Stimulated activated effector memory CD8-positive, alpha-beta T cell treated with anti-CD3 and anti-CD28 coated beads, Interleukin-12 subunit alpha, Interleukin-12 subunit beta, amount 100 ng/mL, for 72 hours (primary cell): ENCODE data around the gene PLBD2.
"Not testable (repeated sequence)": the region's sequence is repeated elsewhere in the genome, so short reads cannot be mapped to it uniquely, and the experiment has no call there.

Experiments used
- ATAC-seq: fragments of 150-1000 bp; cut with Tn5 transposase; 2 replicates; pipeline ENCODE4 v1.10.0; 2021
- DNase-seq, 2 donors: peaks; one replicate each; pipeline ENCODE4 v3.0.0; 2021 to 2022; ENCODE audit warnings: low spot score in 2 of 2
- H3K27ac Mint-ChIP-seq: one replicate; pipeline ENCODE4 v1.8.0; 2022; ENCODE audit warnings: mild to moderate bottlenecking, mixed read lengths
- H3K36me3 Mint-ChIP-seq: one replicate; pipeline ENCODE4 v1.8.0; 2022; ENCODE audit warnings: mild to moderate bottlenecking, mixed read lengths
- H3K4me1 Mint-ChIP-seq: one replicate; pipeline ENCODE4 v1.8.0; 2022; ENCODE audit warnings: mixed read lengths
- H3K4me3 Mint-ChIP-seq: one replicate; pipeline ENCODE4 v1.8.0; 2022; ENCODE audit warnings: mild to moderate bottlenecking, mixed read lengths
- H3K9me3 Mint-ChIP-seq: one replicate; pipeline ENCODE4 v1.8.0; 2022; ENCODE audit warnings: mixed read lengths

The PLBD2 gene

GRCh38 chr12:113351089-113351488, 7.3 kb upstream of the PLBD2 start:
- peaks cover 8% of the 10 kb centered on the region for H3K36me3 Mint-ChIP-seq
- no peaks in the 10 kb centered on the region for H3K4me1 Mint-ChIP-seq
- no peak for ATAC-seq
- no peak overlapping the region for H3K4me3 Mint-ChIP-seq
- no peak for DNase-seq
- H3K9me3 Mint-ChIP-seq, result no peaks in the 10 kb centered on the region
- no peak overlapping the region for H3K27ac Mint-ChIP-seq

DNA sequence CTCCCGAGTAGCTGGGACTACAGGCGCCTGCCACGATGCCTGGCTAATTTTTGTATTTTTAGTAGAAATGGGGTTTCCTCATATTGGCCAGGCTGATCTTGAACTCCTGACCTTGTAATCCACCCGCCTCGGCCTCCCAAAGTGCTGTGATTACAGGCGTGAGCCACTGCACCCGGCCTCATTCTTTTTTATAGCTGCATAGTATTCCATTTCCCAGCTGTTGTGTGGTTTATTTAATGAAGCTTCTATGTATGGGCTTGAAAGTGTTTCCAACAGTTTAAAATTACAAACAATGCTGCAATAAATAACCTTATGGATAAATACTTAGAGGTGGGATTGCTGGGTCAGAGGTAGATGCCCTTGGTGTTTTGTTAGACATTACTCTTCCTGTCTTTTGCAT, 4.2 kb upstream of the PLBD2 start:
- H3K4me3 Mint-ChIP-seq, DNase-seq, H3K27ac Mint-ChIP-seq, H3K9me3 Mint-ChIP-seq, H3K4me1 Mint-ChIP-seq, H3K36me3 Mint-ChIP-seq, ATAC-seq: not testable (repeated sequence)

DNA sequence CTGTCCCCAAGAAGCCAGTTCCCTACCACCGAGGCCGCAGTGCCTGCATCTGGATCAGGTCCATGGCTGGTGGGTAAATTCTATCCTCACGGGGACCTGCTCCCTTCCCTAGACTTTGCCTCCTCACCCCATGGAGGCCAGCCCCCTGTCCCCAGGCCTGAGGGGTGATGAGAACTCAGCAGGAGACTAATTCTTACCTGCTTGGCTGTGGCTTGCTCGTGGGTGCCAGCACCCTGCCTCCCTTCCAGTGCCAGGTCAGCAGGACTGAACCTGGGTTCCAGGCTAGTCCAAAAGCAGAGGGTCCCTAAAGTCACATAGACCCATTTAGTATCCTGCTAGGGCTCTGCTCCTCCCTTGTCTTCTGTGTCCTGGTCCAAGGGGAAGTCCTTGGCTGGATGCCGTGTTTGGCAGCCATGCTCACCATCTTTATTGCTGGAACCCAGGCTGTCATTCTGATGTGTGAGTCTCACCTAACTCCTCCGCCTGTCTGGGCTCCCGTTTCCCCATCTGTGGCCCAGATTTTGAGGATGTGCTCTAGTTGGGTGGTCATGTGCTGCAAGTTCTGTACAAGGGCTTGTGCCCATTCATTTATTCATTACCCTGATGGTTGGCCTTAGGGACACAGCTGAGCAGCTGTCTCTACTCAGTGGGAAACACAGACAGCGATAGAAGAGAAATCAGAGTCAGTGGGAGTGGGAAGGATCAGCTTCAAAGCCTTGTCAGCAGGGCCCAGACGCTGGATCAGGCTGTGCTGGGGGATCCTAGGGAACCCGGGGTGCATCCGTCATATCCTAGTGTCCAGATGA, 949 bp downstream of the PLBD2 start:
- H3K27ac Mint-ChIP-seq, result peak overlapping the region; percentile 90

GRCh38 chr12:113359939-113360748, 1.8 kb downstream of the PLBD2 start:
- H3K4me1 Mint-ChIP-seq, result peaks cover 32% of the 10 kb centered on the region
- DNase-seq (no peak), ATAC-seq (no peak)
- peak overlapping the region; percentile 90 for H3K27ac Mint-ChIP-seq
- no peaks in the 10 kb centered on the region for H3K9me3 Mint-ChIP-seq
- H3K4me3 Mint-ChIP-seq, result peak overlapping the region; percentile 90
- H3K36me3 Mint-ChIP-seq, result peaks cover 6% of the 10 kb centered on the region

More for the DNA sequence above, 949 bp downstream of the PLBD2 start:
- peaks cover 30% of the 10 kb centered on the region for H3K4me1 Mint-ChIP-seq
- H3K9me3 Mint-ChIP-seq, result no peaks in the 10 kb centered on the region
- H3K36me3 Mint-ChIP-seq, result peaks cover 6% of the 10 kb centered on the region
- no peak for DNase-seq
- ATAC-seq, result no peak
- H3K4me3 Mint-ChIP-seq, result peak overlapping the region; percentile 90

- H3K9me3 Mint-ChIP-seq, result no peaks in the 10 kb centered on the region
- H3K4me1 Mint-ChIP-seq, result peaks cover 32% of the 10 kb centered on the region
- peak overlapping the region; percentile 49 for H3K27ac Mint-ChIP-seq
- ATAC-seq, result no peak
- H3K36me3 Mint-ChIP-seq, result peaks cover 6% of the 10 kb centered on the region
- no peak for DNase-seq
- H3K4me3 Mint-ChIP-seq, result no peak overlapping the region
These were observed 3.4 kb downstream of the PLBD2 start for GRCh38 chr12:113361574-113362370.

GRCh38 chr12:113364698-113365097, 6.3 kb downstream of the PLBD2 start:
- Mint-ChIP-seq H3K27ac (peak overlapping the region; percentile 63), H3K4me1 (peaks cover 24% of the 10 kb centered on the region), H3K9me3 (no peaks in the 10 kb centered on the region), H3K36me3 (peaks cover 6% of the 10 kb centered on the region), H3K4me3 (no peak overlapping the region)
- DNase-seq, result no peak
- ATAC-seq, result no peak

DNA sequence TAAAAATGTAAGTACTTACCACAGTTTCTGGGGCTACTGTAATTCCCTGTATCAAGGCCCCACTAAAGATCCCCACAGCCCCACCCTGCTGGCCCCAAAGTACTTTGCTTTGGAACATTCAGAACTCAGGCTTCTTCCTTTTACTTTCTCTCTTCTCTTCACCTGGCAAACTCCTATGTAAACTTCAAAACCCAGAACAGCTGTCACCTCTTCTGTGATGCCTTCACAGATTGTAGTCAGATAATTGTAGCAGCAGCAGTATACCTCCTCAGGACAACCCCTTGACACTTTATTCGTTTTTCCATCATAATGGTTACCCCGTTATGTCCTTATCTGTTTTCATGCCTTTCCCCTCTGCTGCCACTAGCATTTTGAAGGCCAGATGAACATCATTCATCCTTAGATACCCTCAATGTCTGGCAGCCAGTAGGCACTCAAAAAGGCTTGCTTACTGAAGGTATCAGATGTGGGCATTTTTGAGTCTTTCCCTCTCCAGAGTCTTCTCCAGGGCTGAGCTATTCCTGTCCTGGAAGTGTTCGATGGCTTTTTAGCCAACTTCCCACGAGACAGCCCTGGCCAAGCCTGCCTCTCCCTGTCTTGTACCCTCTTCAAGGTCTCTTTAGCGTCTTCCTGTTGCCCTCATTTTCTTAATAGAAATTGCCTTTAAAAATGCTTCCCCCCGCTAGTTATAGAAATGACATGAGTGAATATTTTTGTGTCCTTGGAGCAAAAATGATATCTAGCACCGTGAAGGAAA, 7.4 kb downstream of the PLBD2 start:
- DNase-seq, result no peak
- H3K27ac Mint-ChIP-seq, result peak overlapping the region; percentile 63
- no peak for ATAC-seq
- no peak overlapping the region for H3K4me3 Mint-ChIP-seq
- H3K36me3 Mint-ChIP-seq, result peaks cover 11% of the 10 kb centered on the region
- H3K9me3 Mint-ChIP-seq, result no peaks in the 10 kb centered on the region
- peaks cover 17% of the 10 kb centered on the region for H3K4me1 Mint-ChIP-seq

DNA sequence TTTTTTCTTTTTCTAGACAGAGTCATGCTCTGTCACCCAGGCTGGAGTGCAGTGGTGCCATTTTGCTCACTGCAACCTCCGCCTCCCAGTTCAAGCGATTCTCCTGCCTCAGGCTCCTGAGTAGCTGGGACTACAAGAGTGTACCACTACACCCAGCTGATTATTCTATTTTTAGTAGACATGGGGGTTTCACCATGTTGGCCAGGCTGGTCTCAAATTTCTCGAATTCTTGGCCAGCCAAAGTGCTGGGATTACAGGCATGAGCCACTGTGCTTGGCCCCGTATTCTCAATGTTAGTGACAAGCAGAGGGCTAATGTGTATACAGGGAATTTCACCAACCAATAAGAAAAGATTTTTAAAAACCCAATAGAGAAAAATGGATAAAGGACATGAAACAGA, 8.4 kb downstream of the PLBD2 start:
- Mint-ChIP-seq H3K36me3 (peaks cover 6% of the 10 kb centered on the region), H3K9me3 (no peaks in the 10 kb centered on the region)

GRCh38 chr12:113368331-113368730, 9.9 kb downstream of the PLBD2 start:
- Mint-ChIP-seq H3K36me3 (peaks cover 5% of the 10 kb centered on the region), H3K4me3 (no peak overlapping the region), H3K27ac (no peak overlapping the region), H3K4me1 (peaks cover 21% of the 10 kb centered on the region), H3K9me3 (no peaks in the 10 kb centered on the region)
- DNase-seq, result no peak
- ATAC-seq, result no peak

More for the DNA sequence above, 8.4 kb downstream of the PLBD2 start:
- Mint-ChIP-seq H3K4me1 (peaks cover 22% of the 10 kb centered on the region), H3K27ac (peak overlapping the region; percentile 48), H3K4me3 (no peak overlapping the region)
- no peak for DNase-seq
- ATAC-seq, result no peak

DNA sequence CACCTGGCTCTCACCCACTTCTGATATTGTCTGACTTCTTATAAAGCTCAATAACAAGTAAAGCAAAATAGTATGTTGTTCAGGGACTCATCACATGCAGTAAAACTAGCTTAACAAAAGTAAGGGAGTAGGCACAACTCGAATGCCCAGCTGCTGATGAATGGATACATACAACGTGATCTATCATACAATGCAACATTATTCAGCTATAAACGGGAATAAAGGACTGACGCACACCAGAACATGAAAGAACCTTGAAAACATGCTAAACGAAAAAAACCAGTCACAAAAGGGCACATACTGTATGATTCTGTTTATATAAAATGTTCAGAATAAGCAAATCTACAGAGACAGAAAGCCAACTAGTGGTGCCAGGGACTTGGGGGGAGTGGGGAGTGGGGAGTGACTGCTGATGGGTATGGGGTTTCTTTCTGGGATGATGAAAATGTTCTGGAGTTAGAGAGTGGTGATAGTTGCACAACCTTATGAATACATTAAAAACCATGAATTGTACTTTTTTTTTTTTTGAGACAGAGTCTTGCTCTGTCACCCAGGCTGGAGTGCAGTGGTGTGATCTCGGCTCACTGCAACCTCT, 11.1 kb downstream of the PLBD2 start:
- DNase-seq, result no peak
- H3K27ac Mint-ChIP-seq, result no peak overlapping the region
- H3K36me3 Mint-ChIP-seq, result peaks cover 10% of the 10 kb centered on the region
- H3K4me3 Mint-ChIP-seq, result no peak overlapping the region
- peaks cover 13% of the 10 kb centered on the region for H3K4me1 Mint-ChIP-seq
- no peaks in the 10 kb centered on the region for H3K9me3 Mint-ChIP-seq
- no peak for ATAC-seq

DNA sequence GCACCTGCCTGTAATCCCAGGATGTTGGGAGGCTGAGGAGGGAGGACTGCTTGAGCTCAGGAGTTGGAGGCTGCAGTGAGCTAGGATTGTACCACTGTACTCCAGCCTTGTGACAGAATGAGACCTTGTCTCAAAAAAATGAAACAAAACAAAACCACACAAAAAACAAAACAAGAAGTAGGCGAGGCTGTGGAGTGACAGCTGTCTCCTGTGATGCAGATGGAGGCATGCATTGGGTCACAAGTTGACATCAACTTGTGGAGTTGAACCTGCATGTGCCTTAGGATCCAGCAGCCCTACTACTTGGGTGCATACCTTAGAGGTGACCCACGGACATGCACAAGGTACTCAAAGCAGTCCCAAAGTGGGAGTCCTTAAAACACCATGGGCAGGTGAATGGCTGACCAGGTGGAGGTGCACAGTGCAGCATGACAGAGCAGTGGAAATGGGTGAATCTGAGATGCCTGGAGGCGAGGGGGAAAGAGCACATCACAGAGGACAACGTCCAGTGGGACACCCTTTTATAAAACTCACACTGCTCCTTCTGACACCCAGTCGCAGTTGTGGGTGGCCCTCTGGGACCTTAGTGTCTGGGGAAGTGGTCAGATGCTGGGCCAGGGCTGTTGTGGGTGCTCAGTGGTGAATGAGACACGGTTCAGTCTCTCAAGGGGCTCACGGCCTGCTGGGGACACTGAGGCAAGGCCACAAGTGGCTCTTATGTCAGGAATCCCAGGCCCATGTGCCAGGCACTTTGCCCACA, 12.7 kb downstream of the PLBD2 start:
- DNase-seq, result no peak
- H3K4me1 Mint-ChIP-seq, result peaks cover 12% of the 10 kb centered on the region
- H3K9me3 Mint-ChIP-seq, result no peaks in the 10 kb centered on the region
- H3K4me3 Mint-ChIP-seq, result no peak overlapping the region
- peaks cover 16% of the 10 kb centered on the region for H3K36me3 Mint-ChIP-seq
- H3K27ac Mint-ChIP-seq, result peak overlapping the region; percentile 60
- ATAC-seq, result no peak

DNA sequence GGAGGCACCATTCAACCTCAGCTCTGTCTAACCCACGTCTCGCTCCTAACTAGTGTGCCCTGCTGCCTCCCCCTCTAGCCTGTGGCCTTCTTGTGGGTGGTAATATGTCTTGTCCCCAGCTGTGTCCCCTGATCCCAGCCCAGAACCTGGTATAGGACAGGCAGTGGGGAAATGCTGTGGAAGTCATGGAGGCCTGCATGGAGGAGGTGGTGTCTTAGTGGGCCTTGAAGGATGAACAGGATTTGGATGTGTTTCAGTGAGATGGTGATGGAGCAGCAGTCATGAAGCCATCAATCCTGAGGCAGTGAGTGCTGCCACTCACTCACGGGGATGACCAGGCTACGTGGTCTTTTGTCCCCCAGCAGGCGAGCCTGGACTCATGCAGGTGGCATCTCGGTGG, 13.4 kb downstream of the PLBD2 start:
- no peak overlapping the region for H3K27ac Mint-ChIP-seq
- DNase-seq (no peak), ATAC-seq (no peak)
- peaks cover 12% of the 10 kb centered on the region for H3K4me1 Mint-ChIP-seq
- no peak overlapping the region for H3K4me3 Mint-ChIP-seq
- H3K36me3 Mint-ChIP-seq, result peaks cover 16% of the 10 kb centered on the region
- H3K9me3 Mint-ChIP-seq, result no peaks in the 10 kb centered on the region

GRCh38 chr12:113372371-113372770, 14.0 kb downstream of the PLBD2 start:
- Mint-ChIP-seq H3K9me3 (no peaks in the 10 kb centered on the region), H3K4me1 (peaks cover 12% of the 10 kb centered on the region), H3K4me3 (no peak overlapping the region), H3K27ac (no peak overlapping the region), H3K36me3 (peaks cover 20% of the 10 kb centered on the region)
- DNase-seq (no peak), ATAC-seq (no peak)

GRCh38 chr12:113373440-113373839, 15.1 kb downstream of the PLBD2 start:
- no peaks in the 10 kb centered on the region for H3K9me3 Mint-ChIP-seq
- no peak overlapping the region for H3K27ac Mint-ChIP-seq
- DNase-seq (no peak), ATAC-seq (no peak)
- H3K4me1 Mint-ChIP-seq, result peaks cover 12% of the 10 kb centered on the region
- H3K36me3 Mint-ChIP-seq, result peaks cover 28% of the 10 kb centered on the region
- H3K4me3 Mint-ChIP-seq, result no peak overlapping the region
